GM18517 (cell line): Measurements from ENCODE around the gene MLPH.

Experiments used
- ATAC-seq: cut with Tn5 transposase; IDR thresholded peaks from one replicate; pipeline ENCODE4 v1.9.1; 2021; ENCODE audit warnings: mild to moderate bottlenecking, moderate library complexity; ENCODE audit not compliant: unreplicated experiment

The MLPH gene

DNA sequence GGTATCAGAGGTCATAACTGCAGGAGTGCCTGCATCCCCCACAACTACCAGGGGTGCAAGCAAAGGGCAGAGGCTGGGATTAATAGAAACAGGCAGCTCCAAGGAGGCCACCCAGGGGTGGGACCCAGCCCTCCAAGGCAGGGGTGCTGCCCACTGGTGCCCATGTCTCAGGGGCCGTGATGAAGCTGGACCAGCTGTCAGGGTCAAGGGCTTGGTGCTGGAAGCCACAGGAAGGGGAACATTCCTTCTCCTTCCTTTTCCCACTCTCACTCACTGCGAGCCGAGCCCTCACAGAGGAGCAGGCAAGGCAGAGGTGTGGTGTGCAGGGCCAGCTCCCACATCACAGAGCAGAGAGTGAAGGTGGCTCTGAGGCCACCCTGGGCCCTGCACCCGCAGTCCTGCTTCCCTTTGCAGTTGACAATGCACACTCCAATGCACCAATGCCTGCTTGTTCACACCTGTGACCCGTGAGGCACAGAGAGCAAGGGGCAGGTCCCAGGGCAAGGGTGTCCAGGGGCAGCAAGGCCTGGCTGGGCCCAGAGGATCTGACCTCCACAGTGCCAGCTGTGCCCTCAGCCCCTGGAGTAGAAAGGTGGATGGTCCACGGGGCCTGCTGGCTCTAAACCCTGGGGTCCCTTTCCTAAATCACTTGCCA, 28.7 kb downstream of the MLPH start:
- ATAC-seq: no peak

DNA sequence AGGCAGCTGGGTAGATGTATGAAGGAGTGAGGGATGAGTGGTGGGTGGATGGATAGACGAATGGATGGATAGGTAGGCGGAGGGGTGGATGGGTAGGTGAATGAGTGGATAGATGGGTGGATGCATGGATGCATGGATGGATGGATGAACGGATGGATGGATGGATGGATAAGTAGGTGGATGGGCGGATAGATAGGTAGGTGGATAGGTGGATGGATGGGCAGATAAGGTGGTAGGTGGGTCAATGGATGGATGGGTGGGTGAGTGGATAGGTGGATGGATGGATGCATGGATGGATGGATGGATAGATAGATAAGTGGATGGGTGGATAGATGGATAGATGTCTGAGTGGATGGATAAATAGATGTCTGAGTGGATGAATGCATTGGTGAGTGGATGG, 30.1 kb downstream of the MLPH start:
- no peak for ATAC-seq

DNA sequence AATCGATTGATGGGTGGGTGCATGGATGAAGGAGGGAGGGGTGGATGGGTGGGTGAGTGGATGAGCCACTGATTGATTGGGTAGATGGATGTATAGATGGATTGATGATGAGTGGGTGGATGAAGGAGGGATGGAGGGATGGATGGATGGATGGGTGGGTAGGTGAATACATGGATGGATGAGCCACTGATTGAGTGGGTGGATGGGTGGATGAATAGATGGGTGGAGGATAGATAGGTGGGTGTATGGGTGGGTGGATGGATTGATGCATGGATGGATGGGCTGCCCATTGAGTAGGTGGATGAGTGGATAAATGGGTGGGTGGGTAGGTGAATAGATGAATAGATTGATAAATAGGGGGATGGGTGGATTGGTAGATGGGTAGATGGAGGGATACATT, 30.9 kb downstream of the MLPH start:
- no peak for ATAC-seq

DNA sequence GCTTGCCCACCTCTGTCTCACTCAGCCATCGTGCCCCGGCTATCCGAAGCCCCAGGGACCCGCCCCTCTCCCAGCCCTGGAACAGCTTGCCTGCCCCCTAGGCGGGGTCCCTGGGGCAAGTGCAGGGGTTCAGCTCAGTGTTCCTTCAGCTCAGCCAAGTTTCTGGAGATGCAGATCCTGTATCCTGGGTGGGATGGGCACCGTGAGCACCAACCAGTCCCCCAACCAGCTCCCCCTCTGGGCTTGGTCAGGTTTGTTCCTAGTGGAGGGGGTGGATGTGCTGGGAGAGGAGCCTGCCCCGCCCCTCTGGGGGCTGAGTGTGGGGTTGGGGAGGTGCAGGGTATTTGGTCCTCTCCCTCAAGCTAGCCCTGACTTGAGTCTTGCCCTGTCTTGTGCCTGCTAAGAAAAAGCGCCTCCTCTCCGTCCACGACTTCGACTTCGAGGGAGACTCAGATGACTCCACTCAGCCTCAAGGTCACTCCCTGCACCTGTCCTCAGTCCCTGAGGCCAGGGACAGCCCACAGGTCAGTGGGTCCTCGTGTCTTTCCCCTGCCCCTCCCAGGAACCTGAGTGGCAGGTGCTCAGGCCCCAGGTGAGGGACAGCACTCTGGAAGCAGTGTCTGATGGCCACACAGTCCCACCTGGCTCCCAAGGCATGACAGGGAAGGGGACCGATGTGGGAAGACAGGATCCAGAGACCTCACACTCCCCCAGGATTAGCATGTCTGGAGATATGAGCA, 32.6 kb downstream of the MLPH start:
- ATAC-seq: no peak

DNA sequence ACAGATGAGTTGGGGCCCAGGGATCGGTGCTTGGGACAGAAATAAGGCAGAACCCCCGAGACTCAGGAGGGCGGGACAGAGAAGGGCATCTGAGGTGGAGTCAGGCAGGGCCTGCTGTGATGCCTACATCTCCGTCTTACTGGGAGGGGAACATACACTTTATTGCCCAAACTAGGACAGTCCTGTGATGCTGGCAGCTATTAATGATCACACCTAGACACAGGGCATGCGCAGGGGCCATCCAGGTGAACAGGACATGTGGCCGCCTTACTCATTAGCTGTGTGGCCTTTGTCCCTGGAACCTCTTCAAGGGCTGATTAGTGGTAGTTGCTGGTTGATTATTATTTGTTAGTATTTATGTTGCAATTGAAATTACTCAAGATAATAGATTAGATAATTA, 33.2 kb downstream of the MLPH start:
- no peak for ATAC-seq

DNA sequence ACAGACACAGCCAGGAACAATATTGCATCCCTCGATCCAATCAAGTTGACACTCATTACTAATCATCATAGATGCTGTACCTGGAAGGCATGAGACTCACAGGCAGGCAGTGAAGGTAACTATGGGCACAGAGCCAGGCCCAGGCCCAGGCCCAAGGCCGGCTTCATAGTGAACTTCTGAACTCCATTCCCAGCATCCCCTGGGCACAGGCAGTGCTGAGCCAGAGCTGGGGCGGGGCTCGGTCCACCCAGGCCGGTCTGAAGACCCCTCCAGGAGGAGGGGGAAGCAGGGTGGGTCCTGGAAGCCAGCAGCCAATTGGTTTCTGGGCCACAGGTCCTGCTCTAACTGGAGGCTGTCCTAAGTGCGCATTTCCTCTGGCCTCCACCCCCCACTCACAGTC, 37.6 kb downstream of the MLPH start:
- ATAC-seq: no peak

DNA sequence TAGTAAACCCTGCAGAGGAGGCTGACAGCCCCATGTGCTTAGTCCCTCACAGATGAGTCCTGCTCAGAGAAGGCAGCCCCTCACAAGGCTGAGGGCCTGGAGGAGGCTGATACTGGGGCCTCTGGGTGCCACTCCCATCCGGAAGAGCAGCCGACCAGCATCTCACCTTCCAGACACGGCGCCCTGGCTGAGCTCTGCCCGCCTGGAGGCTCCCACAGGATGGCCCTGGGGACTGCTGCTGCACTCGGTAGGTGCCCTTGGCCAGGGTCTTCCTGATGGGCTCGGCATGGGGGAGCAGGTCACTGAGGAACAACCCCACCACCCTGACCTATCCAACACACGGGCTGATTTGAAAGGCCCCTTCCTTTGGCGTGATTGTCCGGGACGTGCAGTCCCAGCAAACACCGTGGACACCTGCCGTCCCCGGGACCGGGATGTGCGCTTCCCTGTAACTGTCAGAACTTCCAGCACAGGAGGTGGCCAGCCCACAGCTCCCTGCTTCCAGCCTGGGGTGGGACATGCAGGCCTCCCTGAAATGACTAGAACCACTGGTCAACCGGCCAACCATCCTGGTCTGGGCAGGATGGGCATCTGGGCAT, 38.6 kb downstream of the MLPH start:
- ATAC-seq: no peak

DNA sequence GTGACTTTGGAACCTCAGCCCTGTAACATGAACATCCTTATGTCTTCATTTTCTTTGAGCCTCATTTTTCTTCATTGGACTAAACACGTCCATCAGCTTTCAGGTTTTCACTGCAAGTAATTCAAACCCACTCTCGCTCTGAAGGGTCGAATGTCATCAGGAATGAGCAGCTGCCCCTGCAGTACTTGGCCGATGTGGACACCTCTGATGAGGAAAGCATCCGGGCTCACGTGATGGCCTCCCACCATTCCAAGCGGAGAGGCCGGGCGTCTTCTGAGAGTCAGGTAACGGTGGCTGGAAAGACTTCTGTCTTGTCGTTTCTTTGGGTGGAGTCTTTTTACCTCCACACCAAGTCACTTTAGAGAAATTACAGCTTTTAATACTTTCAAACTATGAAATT, 40.2 kb downstream of the MLPH start:
- no peak for ATAC-seq

DNA sequence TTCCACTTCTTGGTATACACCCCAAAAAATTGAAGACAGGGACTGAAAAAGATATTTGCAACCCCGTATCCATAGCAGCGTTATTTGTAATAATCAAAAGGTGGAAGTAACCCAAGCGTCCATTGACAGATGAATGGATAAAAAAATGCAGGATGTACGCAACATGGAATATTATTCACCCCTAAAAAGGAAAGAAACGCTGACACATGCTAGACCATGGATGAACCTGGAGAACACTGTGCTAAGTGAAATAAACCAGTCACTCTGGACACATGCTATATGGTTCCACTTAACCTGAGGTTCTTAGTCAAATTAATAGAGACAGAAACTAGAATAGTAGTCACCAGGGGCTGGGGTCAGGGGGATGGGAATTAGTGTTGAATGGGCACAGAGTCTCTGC, 40.7 kb downstream of the MLPH start:
- ATAC-seq: no peak

DNA sequence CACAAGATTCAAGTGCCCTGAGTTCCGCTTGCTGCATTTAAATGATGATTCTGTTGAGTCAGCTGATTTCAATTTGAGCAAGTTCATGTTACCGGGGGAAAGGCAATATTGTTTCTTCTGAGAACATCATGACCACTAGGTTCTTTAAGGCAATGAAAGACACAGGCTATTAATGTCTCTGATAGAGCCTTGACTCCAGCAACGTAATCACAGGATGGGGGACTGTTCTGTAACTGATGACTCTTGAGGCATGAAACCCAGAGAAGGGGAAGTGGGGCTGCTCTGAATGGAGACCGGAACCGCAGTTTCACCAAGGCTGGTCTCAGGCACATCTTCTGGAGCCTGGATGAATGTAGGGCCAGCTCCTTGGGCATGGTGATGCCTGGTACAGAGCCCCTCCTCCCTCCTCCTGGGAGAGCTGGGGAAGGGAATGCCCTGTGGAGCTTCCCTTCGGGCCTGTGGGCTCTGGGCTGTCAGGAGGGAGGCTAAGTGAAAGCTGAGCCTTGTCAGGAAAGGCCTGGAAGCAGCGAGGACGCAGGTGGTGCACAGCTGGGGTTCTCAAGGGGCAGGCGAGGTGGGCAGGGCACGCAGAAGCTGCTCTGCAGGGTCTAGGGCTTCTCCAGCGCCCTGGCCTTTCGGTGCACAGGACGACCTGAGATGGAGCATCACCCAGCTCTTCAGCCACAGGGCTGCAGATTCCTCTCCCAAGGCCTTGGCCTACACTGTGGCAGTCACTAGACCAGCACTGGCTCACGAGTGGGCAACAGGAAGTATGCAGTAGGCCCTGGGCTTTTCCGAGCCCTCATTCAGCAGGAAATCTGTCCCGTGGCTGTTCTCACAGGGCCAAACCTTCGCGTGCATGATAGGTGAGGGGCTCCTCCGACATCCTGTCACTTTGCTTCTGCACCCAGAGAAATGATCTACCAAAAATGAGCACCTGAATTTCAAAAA, 42.7 kb downstream of the MLPH start:
- peak; percentile 74 for ATAC-seq

DNA sequence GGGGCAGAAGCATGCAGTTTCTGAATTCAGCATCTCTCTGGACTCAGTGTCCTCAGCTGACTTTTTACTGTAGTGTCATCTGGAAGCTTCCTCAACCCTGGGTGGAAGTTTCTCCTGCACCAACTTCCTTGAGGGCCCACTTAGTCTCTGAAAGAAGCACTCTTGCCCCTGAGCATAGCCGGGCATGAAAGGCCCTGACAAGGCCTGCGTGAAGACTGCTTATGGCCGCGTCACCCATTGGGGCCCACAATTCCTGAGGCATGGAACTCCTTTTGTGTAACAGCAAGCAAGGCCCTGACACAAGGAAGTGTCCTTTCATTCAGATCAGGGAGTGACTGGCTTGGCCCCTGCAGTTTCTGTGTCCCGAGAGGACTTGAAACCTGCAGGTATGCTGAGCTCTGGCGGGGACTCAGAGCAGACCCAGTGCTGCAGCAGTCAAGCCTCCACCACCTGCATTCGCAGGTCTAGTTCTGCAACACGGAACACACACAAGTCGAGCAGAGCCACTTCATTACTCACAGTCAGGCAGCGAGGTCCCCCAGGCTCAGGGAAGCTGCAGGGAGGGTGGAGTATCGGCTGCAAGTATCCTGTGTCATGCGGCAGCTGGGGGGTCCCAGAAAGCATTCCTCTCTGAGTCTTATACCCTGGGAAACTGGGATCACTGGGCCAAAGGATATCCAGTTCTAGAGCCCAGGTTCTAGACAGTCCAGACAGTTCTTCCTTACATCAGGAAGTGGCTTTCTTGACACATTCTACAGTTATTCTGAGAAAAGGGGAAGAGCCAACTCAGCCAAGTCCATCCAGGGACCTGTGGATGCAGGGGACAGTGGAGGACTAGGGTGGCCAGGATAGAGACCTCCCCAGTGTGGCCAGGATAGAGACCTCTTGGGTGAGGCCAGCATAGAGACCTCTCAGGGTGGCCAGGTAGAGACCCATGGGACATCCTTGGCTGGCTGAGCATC, 43.7 kb downstream of the MLPH start:
- no peak for ATAC-seq

DNA sequence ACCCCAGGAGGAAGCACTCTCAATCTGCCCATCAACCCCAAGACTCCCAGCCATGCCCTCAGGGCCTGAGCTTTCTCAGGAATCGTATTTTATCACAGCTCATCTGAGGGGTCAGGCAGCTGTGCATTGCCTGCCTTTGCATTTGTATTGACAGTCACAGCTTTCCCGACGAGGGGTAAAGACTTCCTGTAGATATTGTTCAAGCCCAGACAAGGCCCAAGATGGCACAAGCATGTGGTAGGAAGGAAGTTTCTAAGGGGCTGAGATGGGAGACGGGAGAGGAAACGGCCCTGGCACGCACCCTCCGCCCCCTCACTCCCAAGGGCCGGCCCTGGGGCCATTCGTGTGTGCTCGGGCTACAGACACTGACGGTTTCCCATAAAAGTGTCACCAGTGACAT, 45.1 kb downstream of the MLPH start:
- ATAC-seq: no peak

DNA sequence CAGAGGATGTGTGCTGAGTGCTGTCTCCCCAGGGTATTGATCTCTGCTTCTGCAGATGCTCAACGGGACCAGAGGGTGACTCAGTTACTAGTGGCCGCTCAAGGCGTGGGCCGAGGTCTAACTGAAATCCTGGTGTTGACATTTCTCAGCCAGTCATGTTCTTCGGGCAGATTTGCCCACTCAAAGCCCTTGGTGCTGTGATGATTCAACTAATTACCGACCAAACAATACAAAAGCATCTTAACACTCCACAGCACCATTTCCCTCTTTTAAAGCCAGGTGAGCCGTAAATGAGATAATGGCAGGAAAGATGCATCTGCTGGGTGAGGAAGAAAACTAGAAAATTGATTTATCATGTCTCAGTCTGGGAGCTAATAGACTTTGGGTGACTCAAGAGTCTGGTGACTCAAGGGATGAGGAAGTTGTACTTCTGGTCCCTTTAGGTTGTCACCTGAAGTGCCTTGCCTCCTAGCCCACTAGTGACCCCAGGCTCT, 46.7 kb downstream of the MLPH start:
- ATAC-seq: no peak

DNA sequence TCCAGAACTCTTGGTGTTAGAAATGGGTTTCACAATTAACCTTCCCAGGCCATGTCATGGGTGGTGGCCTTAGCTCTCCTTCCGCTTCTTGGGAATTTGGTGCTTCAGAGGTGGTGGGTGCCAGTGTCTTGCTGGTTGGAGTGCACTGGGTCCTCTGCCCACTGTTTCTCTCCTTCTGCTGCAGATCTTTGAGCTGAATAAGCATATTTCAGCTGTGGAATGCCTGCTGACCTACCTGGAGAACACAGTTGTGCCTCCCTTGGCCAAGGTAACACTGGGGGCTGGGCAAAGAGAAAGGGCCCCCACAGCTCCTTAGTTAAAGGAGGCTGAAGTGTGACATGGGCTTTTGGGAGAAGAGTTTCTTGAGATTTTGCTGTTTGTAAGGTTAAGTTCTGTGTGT, 47.3 kb downstream of the MLPH start:
- no peak for ATAC-seq

DNA sequence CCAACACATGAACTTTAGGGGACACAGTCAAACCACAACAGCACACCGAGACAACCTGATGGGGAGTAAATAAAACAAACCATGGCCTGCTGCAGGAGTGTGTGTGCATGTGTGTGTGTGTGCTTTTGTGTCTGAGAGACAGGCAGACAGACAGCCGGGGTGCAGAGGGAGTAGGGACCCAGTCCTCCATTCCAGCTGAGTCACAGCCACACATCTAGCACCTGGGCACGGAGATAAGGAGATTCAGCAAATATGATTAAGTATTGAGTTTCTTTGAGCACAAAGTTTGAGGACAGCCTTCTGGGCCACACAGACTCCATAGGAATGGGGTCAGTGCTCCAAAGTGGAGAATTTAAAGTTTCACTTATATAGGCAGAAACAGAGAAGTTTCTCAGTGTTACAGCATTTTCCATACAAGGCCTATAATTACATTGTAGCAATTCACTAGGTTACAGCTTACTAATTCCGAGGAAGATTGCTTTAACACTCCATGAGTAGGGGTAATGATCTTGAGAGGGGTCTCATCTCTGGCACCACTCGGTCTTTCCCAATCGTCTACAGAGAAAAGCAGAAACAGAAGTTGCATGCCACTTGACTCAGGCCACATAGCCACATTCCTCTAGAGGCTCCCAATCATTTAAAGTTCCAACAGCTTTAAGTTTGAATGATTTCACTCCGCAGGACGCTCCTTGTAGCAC, 48.5 kb downstream of the MLPH start:
- no peak for ATAC-seq

DNA sequence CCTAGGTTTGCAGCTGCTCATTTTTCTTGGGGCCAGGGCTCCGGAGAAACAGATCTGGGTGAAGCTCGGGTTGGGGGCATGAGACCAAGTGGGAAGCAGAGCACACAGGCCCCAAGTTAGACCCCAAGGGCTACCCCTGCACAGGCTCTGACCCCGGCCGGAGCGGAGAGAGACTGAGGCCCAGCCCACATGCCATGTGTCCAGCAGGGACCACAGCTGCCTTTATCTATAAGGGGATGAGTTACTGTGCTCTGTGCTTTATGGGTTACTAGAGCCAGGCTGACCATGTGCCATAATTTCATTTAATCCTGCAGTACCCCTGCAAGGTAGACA, 49.0 kb downstream of the MLPH start:
- ATAC-seq: no peak

DNA sequence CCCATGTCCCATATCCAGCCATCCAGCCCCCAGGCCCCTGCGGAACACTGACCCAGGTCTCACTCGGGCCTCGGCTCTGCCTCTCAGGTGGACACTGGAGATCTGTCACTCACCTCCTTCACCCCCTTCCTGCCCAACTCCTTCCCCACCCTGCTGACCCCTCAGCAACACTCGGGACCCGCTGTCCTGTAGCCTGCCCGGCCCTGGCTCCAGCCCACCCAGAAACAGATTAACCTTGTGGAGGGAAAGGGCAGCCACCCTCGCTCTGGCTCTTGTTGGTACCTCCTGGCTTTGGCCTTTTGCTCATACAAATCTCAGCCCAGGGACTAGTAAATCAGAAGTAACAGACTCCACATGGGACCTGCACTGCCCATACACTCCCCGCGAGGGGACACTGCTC, 49.6 kb downstream of the MLPH start:
- ATAC-seq: no peak

DNA sequence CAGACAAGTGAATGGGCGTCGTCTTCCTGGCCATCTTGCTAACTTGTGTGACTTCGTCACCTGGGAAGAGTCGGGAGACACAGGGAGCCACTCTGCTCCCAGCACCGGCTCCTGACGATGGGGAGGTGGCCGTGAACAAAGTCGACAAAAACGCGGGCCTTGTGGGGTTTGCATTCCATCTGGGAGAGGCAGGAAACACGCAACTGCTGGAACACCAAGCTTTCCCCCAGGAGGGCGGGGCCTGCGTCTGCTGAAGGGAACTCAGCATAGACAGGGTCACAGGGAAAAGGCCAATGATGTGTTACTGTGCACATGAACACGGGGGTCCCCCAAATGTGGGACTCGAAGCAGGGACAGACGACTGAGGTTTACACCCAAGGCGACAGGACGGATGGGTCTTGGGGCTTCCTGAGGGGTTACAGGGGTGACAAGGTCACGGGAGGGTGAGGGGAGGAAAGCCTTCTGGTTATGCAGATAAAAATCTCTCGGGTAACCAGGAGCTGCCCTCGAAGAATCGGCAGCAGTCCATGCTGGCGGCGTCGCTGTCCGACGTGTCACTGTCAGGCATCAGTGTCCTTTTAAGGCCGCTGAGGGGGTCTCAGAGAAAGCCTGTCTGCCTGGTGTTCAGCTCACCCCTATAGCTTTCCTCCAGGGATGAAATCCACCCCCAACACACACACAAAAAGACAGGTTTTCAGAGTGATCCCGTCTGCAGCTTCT, 51.1 kb downstream of the MLPH start:
- ATAC-seq: no peak

DNA sequence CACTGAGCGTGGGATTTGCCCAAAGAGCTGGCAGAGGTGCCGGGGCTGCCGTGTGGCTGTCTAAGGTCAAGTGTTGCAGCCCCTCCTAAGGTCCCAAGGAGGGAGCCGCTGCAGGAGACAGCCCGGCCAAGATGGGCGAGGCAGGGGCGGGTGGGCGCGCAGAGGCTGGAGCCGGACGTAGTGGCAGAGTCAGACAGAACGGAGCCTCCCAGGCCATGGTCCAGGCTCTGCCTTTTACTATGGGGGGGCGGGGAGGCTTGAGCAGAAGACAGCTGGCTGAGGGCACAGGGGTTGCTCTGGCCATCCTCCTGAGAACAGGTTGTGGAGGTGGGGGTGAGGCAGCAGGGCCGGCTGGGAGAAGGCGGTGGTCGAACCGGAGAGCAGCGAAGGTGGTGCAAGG, 51.9 kb downstream of the MLPH start:
- no peak for ATAC-seq
